Esophagus muscularis mucosa (tissue), 4 donors: Measurements from ENCODE around the gene XRCC4. TPM values are rescaled to one million over a fixed set of nuclear protein-coding genes. Genes with fewer than 3 reads are reported as not detected.
A peak's percentile ranks its signal among the peaks of the same experiment; 100 is the strongest.

Experiments used
- DNase-seq: peaks from one replicate; pipeline ENCODE4 v3.0.0-alpha.2; 2017; ENCODE audit errors: extremely low spot score
- H3K27ac ChIP-seq, 4 donors: fragments of 200-600 bp; sonication (generic); replicated peaks in 1 of 4; 1 replicate in 3 of 4; 2 replicates in 1 of 4; pipeline ENCODE4 v1.5.1; 2016 to 2019; ENCODE audit warnings: mild to moderate bottlenecking in 1 of 4
- H3K27me3 ChIP-seq, 4 donors: fragments of 200-600 bp; sonication (generic); one replicate each; pipeline versions ENCODE4 v1.5.1 to v1.6.0; 2016 to 2019
- H3K36me3 ChIP-seq, 4 donors: fragments of 200-600 bp; sonication (generic); one replicate each; pipeline ENCODE4 v1.5.1; 2016 to 2019
- H3K4me1 ChIP-seq, 4 donors: fragments of 200-600 bp; sonication (generic); one replicate each; pipeline ENCODE4 v1.5.1; 2016 to 2019
- H3K4me3 ChIP-seq, 4 donors: fragments of 200-600 bp; sonication (generic); 1 replicate in 2 of 4; 2 replicates in 2 of 4; pipeline ENCODE4 v1.5.1; 2016 to 2019; ENCODE audit warnings: mild to moderate bottlenecking in 4 of 4, moderate library complexity in 1 of 4
- H3K9me3 ChIP-seq, 4 donors: fragments of 200-600 bp; sonication (generic); 1 replicate in 3 of 4; 2 replicates in 1 of 4; pipeline ENCODE4 v1.5.1; 2016 to 2019
- EP300 ChIP-seq: sonication (generic); formaldehyde crosslinking; IDR thresholded peaks from one replicate; pipeline ENCODE4 v1.6.1; 2017; ENCODE audit warnings: antibody characterized with exemption
- POLR2A ChIP-seq: fragments of 450-650 bp; IDR thresholded peaks from one replicate; pipeline ENCODE4 v1.6.1; 2017; ENCODE audit warnings: antibody characterized with exemption, moderate library complexity, mild to moderate bottlenecking, low read depth
- POLR2AphosphoS5 ChIP-seq, 2 donors: sonication (generic); formaldehyde crosslinking; IDR thresholded peaks; one replicate each; pipeline ENCODE4 v1.6.1; 2017; ENCODE audit warnings: antibody characterized with exemption in 2 of 2
- WGBS: methylation state at CpG from one replicate; pipeline ENCODE4 v1.1.5; 2018; 5-methylcytosine and 5-hydroxymethylcytosine counted together
- intact Hi-C: fragments of 100-400 bp; cut with DNase I; formaldehyde crosslinking; loops from one replicate; pipeline ENCODE4 v1.15.1; 2023
- total RNA-seq, 4 donors: library from RNA; depleted of rRNA; stranded (reverse); fragments of >200 nt; gene quantifications; one replicate each; pipeline versions ENCODE4 v1.1.0 to v1.2.1, GENCODE V29; 2016
- TF ChIP-seq, protein P1 (sequence below), 3 experiments: fragments of 200-600 bp in 2 of 3; fragments of 450-650 bp in 1 of 3; sonication (generic) in 2 of 3; IDR thresholded peaks; one replicate each; pipeline ENCODE4 v1.5.1; 2017 to 2019; ENCODE audit warnings: antibody characterized with exemption in 3 of 3, mild to moderate bottlenecking in 2 of 3, moderate library complexity in 1 of 3

Gene XRCC4
- total RNA-seq, 4 donors from 2014 or later, result 4.5 to 7.1 (median 5.3) TPM

- H3K9me3 ChIP-seq, result no peaks in the 10 kb centered on the region
- no peak overlapping the region for H3K4me3 ChIP-seq
- intact Hi-C loops, result no loop called here
- DNase-seq, result no peak
- no peaks in the 10 kb centered on the region for H3K27me3 ChIP-seq
- H3K36me3 ChIP-seq, result no peaks in the 10 kb centered on the region
- TF ChIP-seq, protein P1, sequence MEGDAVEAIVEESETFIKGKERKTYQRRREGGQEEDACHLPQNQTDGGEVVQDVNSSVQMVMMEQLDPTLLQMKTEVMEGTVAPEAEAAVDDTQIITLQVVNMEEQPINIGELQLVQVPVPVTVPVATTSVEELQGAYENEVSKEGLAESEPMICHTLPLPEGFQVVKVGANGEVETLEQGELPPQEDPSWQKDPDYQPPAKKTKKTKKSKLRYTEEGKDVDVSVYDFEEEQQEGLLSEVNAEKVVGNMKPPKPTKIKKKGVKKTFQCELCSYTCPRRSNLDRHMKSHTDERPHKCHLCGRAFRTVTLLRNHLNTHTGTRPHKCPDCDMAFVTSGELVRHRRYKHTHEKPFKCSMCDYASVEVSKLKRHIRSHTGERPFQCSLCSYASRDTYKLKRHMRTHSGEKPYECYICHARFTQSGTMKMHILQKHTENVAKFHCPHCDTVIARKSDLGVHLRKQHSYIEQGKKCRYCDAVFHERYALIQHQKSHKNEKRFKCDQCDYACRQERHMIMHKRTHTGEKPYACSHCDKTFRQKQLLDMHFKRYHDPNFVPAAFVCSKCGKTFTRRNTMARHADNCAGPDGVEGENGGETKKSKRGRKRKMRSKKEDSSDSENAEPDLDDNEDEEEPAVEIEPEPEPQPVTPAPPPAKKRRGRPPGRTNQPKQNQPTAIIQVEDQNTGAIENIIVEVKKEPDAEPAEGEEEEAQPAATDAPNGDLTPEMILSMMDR (IDR thresholded peaks at IDR 0.05), result no peak
- no peaks in the 10 kb centered on the region for H3K4me1 ChIP-seq
- no peak overlapping the region for H3K27ac ChIP-seq
- 72% methylated on average over 2 of the region's 2 CpGs for WGBS
Measured at GRCh38 chr5:83126501-83126900, 49.2 kb downstream of the XRCC4 start.

- intact Hi-C loops, result no loop called here
- no peak for DNase-seq
- WGBS, result 98% methylated on average over 17 of the region's 18 CpGs
- no peak overlapping the region for H3K27ac ChIP-seq
- no peak overlapping the region for H3K4me3 ChIP-seq
- H3K36me3 ChIP-seq, result peaks cover 0 to 4% (median 0%) of the 10 kb centered on the region in 4 donors
- no peak for TF ChIP-seq POLR2AphosphoS5 (IDR thresholded peaks at IDR 0.05)
- TF ChIP-seq EP300, result no peak
- TF ChIP-seq POLR2A, result no peak
- TF ChIP-seq, protein P1 (IDR thresholded peaks at IDR 0.05), result no peak
- no peaks in the 10 kb centered on the region for H3K9me3 ChIP-seq
- no peaks in the 10 kb centered on the region for H3K4me1 ChIP-seq
- H3K27me3 ChIP-seq, result no peaks in the 10 kb centered on the region
Measured at GRCh38 chr5:83133797-83134196, 56.5 kb downstream of the XRCC4 start.

DNA sequence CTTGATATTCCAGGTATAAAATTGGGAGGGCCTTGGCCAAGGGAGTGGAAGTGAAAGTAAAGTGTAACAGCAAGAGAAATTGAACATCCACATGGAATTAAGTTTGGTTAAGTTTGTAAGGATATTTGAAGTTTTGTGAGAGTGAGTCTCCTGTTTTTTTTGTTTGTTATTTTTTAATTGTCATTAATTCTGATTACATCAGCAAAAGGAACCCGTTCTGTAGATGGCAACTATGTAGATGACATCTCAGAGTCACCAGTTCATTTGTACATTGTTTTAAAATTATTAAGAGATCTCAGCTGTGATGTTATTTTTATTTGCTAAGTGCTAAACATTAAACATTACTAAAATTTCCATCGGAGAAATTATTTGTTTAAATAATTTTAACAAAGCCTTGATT is 65.2 kb downstream of the XRCC4 start:
- no peaks in the 10 kb centered on the region for H3K36me3 ChIP-seq
- intact Hi-C loops, result no loop called here
- no peaks in the 10 kb centered on the region for H3K9me3 ChIP-seq
- peaks cover 4 to 15% (median 14%) of the 10 kb centered on the region in 4 donors for H3K4me1 ChIP-seq
- WGBS, result 70% methylated on average over 2 of the region's 2 CpGs
- TF ChIP-seq, protein P1 (IDR thresholded peaks at IDR 0.05), result no peak
- no peak for TF ChIP-seq EP300
- TF ChIP-seq POLR2A, result no peak
- TF ChIP-seq POLR2AphosphoS5 (IDR thresholded peaks at IDR 0.05), result no peak
- no peak for DNase-seq
- H3K27ac ChIP-seq, result no peak overlapping the region
- no peak overlapping the region for H3K4me3 ChIP-seq
- no peaks in the 10 kb centered on the region for H3K27me3 ChIP-seq

GRCh38 chr5:83145241-83145640 is 67.9 kb downstream of the XRCC4 start:
- DNase-seq, result no peak
- H3K27me3 ChIP-seq, result no peaks in the 10 kb centered on the region
- no peak overlapping the region for H3K4me3 ChIP-seq
- H3K27ac ChIP-seq, result peak overlapping the region in 1 of 4 donors; percentile 28
- H3K9me3 ChIP-seq, result no peaks in the 10 kb centered on the region
- TF ChIP-seq POLR2A, result no peak
- H3K36me3 ChIP-seq, result no peaks in the 10 kb centered on the region
- intact Hi-C loops, result no loop called here
- H3K4me1 ChIP-seq, result peaks cover 4 to 15% (median 14%) of the 10 kb centered on the region in 4 donors

DNA sequence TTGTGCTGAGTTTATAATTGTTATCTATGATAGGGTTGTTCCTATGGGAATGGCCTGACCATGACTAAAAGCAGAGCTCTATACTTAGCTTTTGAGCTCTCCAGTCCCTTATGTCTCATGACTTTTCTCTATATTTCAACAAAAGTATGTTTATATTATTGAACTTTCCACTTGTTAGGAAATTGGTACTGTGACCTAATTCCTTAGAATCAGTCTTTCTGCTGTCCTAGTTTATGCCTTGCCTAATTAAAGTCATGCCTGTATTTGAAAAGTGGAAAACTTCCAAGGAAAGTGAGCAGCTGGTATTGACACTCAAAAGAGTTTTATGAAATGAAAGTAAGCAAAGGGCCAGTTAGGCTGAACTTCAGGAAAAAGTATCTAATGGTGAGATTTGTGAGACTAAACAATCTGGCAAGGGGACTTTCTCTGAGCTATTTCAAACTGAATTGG is 68.6 kb downstream of the XRCC4 start:
- Histone ChIP-seq H3K9me3 (no peaks in the 10 kb centered on the region), H3K27ac (peak overlapping the region in 2 of 4 donors; percentile 1 to 28), H3K36me3 (no peaks in the 10 kb centered on the region), H3K27me3 (no peaks in the 10 kb centered on the region), H3K4me3 (no peak overlapping the region), H3K4me1 (peaks cover 4 to 15% (median 14%) of the 10 kb centered on the region in 4 donors)
- TF ChIP-seq POLR2A, result no peak
- no peak for TF ChIP-seq EP300
- no peak for TF ChIP-seq POLR2AphosphoS5 (IDR thresholded peaks at IDR 0.05)
- TF ChIP-seq, protein P1 (IDR thresholded peaks at IDR 0.05), result no peak
- intact Hi-C loops, result no loop called here
- DNase-seq, result no peak
